Epithelial cell of esophagus (primary cell): ENCODE data around the gene RBPJL.

Experiments used
- DNase-seq: peaks from one replicate; pipeline ENCODE4 v3.0.0; 2010; ENCODE audit warnings: low read depth
- H3K4me3 ChIP-seq: 2 replicates; pipeline ENCODE4 v1.5.1; 2011; ENCODE audit warnings: mild to moderate bottlenecking, low read length, control low read depth
- CTCF ChIP-seq: IDR thresholded peaks from 2 replicates; pipeline ENCODE4 v1.5.1; 2011; ENCODE audit warnings: low read depth, mild to moderate bottlenecking, low read length, control low read depth, inconsistent platforms; ENCODE audit not compliant: insufficient read depth; ENCODE audit errors: missing control alignments

RBPJL gene

GRCh38 chr20:45340951-45341350 is 34.3 kb downstream of the RBPJL start:
- H3K4me3 ChIP-seq, result no peak overlapping the region
- TF ChIP-seq CTCF, result no peak
- DNase-seq, result peak; percentile 58

- peak overlapping the region; percentile 63 for H3K4me3 ChIP-seq
- no peak for DNase-seq
- TF ChIP-seq CTCF, result no peak
Observed at GRCh38 chr20:45341579-45341938, 34.9 kb downstream of the RBPJL start.

GRCh38 chr20:45341939-45342854 is 35.6 kb downstream of the RBPJL start:
- DNase-seq, result no peak
- no peak for TF ChIP-seq CTCF
- H3K4me3 ChIP-seq, result peak overlapping the region; percentile 63

- no peak for TF ChIP-seq CTCF
- no peak for DNase-seq
- H3K4me3 ChIP-seq, result peak overlapping the region; percentile 63
Observed at GRCh38 chr20:45342855-45343531, 36.4 kb downstream of the RBPJL start.

- DNase-seq, result no peak
- no peak for TF ChIP-seq CTCF
- H3K4me3 ChIP-seq, result peak overlapping the region; percentile 63
Observed at GRCh38 chr20:45343532-45344167, 37.0 kb downstream of the RBPJL start.

- DNase-seq, result peak; percentile 94
- peak overlapping the region; percentile 63 for H3K4me3 ChIP-seq
- no peak for TF ChIP-seq CTCF
Observed at GRCh38 chr20:45344168-45344860, 37.7 kb downstream of the RBPJL start.
